ENCODE measurements around the gene DGCR6L.

GRCh38 chr22:20283674-20284066 is 36.2 kb downstream of the DGCR6L start:
- TF ChIP-seq, protein P1, sequence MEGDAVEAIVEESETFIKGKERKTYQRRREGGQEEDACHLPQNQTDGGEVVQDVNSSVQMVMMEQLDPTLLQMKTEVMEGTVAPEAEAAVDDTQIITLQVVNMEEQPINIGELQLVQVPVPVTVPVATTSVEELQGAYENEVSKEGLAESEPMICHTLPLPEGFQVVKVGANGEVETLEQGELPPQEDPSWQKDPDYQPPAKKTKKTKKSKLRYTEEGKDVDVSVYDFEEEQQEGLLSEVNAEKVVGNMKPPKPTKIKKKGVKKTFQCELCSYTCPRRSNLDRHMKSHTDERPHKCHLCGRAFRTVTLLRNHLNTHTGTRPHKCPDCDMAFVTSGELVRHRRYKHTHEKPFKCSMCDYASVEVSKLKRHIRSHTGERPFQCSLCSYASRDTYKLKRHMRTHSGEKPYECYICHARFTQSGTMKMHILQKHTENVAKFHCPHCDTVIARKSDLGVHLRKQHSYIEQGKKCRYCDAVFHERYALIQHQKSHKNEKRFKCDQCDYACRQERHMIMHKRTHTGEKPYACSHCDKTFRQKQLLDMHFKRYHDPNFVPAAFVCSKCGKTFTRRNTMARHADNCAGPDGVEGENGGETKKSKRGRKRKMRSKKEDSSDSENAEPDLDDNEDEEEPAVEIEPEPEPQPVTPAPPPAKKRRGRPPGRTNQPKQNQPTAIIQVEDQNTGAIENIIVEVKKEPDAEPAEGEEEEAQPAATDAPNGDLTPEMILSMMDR (IDR thresholded peaks at IDR 0.05; ENCODE audit: insufficient read depth, low read length), result no peak
- TF ChIP-seq SPI1 (IDR thresholded peaks at IDR 0.05; ENCODE audit: borderline replicate concordance, low read depth) (no peak), POLR2AphosphoS5 (IDR thresholded peaks at IDR 0.05; ENCODE audit: low read depth) (no peak), GABPA (IDR thresholded peaks at IDR 0.05; ENCODE audit: low read depth) (no peak)
- TF ChIP-seq, protein P2, sequence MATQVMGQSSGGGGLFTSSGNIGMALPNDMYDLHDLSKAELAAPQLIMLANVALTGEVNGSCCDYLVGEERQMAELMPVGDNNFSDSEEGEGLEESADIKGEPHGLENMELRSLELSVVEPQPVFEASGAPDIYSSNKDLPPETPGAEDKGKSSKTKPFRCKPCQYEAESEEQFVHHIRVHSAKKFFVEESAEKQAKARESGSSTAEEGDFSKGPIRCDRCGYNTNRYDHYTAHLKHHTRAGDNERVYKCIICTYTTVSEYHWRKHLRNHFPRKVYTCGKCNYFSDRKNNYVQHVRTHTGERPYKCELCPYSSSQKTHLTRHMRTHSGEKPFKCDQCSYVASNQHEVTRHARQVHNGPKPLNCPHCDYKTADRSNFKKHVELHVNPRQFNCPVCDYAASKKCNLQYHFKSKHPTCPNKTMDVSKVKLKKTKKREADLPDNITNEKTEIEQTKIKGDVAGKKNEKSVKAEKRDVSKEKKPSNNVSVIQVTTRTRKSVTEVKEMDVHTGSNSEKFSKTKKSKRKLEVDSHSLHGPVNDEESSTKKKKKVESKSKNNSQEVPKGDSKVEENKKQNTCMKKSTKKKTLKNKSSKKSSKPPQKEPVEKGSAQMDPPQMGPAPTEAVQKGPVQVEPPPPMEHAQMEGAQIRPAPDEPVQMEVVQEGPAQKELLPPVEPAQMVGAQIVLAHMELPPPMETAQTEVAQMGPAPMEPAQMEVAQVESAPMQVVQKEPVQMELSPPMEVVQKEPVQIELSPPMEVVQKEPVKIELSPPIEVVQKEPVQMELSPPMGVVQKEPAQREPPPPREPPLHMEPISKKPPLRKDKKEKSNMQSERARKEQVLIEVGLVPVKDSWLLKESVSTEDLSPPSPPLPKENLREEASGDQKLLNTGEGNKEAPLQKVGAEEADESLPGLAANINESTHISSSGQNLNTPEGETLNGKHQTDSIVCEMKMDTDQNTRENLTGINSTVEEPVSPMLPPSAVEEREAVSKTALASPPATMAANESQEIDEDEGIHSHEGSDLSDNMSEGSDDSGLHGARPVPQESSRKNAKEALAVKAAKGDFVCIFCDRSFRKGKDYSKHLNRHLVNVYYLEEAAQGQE (IDR thresholded peaks at IDR 0.05; ENCODE audit: insufficient replicate concordance, low read depth), result no peak

All from HL-60 (cell line).